ENCODE data around the gene PSMB3. TPM values are rescaled to one million over a fixed set of nuclear protein-coding genes. Genes with fewer than 3 reads are reported as not detected.

PSMB3 gene
- polyA plus RNA-seq, 1 of the 3 experiments (the other 2 are of a cell fraction): 533 TPM

- TF ChIP-seq USF1 (IDR thresholded peaks at IDR 0.05; ENCODE audit: borderline replicate concordance, low read depth) (no peak), SMC3 (IDR thresholded peaks at IDR 0.05; ENCODE audit: low read depth, low read length) (peak; percentile 34), NFIC (IDR thresholded peaks at IDR 0.05; ENCODE audit: borderline replicate concordance) (no peak), PBX3 (IDR thresholded peaks at IDR 0.05) (no peak; the same call in 1 of the 2 replicates), POLR2AphosphoS5 (IDR thresholded peaks at IDR 0.05; ENCODE audit: low read depth, low read length) (peak; percentile 11; the same call in 1 of the 2 replicates), FOXJ3 (CRISPR knock-in tag; IDR thresholded peaks at IDR 0.05) (no peak), FOXM1 (IDR thresholded peaks at IDR 0.05; ENCODE audit: low read depth) (no peak), FOSL2 (IDR thresholded peaks at IDR 0.05; ENCODE audit: borderline replicate concordance, low read depth) (no peak)
Observed at GRCh38 chr17:38729886-38730525, 22.5 kb upstream of the PSMB3 start, which contains the start of gene CISD3 (continued).

GRCh38 chr17:38730526-38731379 lies 21.8 kb upstream of the PSMB3 start:
- Histone ChIP-seq H3K27me3 (ENCODE audit: insufficient read depth) (no peaks in the 10 kb centered on the region), H4K20me1 (ENCODE audit: insufficient read depth) (peaks cover 20% of the 10 kb centered on the region; the same call in 1 of the 2 replicates), H3K4me1 (ENCODE audit: control insufficient read depth in 1 of 2, insufficient read depth in 2 of 2, low read depth in 1 of 2, low read length in 1 of 2) (peaks cover 10 to 67% of the 10 kb centered on the region in 2 experiments; a peak in 1 of 4 replicates), H3K9me3 (no peaks in the 10 kb centered on the region), H3F3A (replicated peaks; ENCODE audit: insufficient read depth) (peaks cover 32% of the 10 kb centered on the region), H3K9me2 (no peaks in the 10 kb centered on the region), H3K27ac (ENCODE audit: low read depth in 2 of 2, low read length in 1 of 2) (peak overlapping the region; percentile 73 to 98), H3K79me2 (ENCODE audit: insufficient read depth) (peaks cover 28% of the 10 kb centered on the region; the same call in 1 of the 2 replicates), H3K4me2 (peak overlapping the region; percentile 90), H2AFZ (ENCODE audit: low read depth) (peak overlapping the region; percentile 76; the same call in 1 of the 2 replicates), H3K4me3 (ENCODE audit: low read depth in 2 of 2, low read length in 1 of 2) (peak overlapping the region; percentile 78 to 79), H3K9ac (peak overlapping the region; percentile 89), H3K36me3 (replicated peaks in 1 of 2; ENCODE audit: control insufficient read depth in 1 of 2, insufficient read depth in 2 of 2, low read length in 1 of 2) (peaks cover 11 to 28% of the 10 kb centered on the region in 2 experiments)
- 8% methylated on average over 24 of the region's 27 CpGs for WGBS (ENCODE audit: low lambda C conversion rate)
- ChIA-PET POLR2A (interaction anchor here (0.6 to 2.2 kb wide), 8 partner anchors 11 to 150 kb away, joined by 3 to 9 read pairs (median 5); partner anchors contain the start of gene MLLT6), CTCF (interaction anchor here (0.7 to 7.4 kb wide), 15 partner anchors 12 to 670 kb away, joined by 3 to 88 read pairs (median 5); partner anchors contain the start of genes EPOP, MLLT6 and PCGF2)
- TF ChIP-seq YY1 (IDR thresholded peaks at IDR 0.05; ENCODE audit: low read depth) (no peak), MXI1 (IDR thresholded peaks at IDR 0.05; ENCODE audit: low read depth, low read length) (peak; percentile 72), FOXJ3 (CRISPR knock-in tag; IDR thresholded peaks at IDR 0.05) (peak; percentile 63; the same call in 1 of the 2 replicates), NFIC (IDR thresholded peaks at IDR 0.05; ENCODE audit: borderline replicate concordance) (peak; percentile 42; the same call in 1 of the 2 replicates), MAX (IDR thresholded peaks at IDR 0.05; ENCODE audit: low read depth) (peak; percentile 36; the same call in 1 of the 2 replicates), POLR2AphosphoS5 (IDR thresholded peaks at IDR 0.05; ENCODE audit: low read depth, low read length) (peak; percentile 30; the same call in 1 of the 2 replicates), EP300 (IDR thresholded peaks at IDR 0.05; ENCODE audit: borderline replicate concordance in 1 of 2, low read depth in 1 of 2, low read length in 1 of 2) (peak in 1 of 2 experiments; percentile 33; a peak in 1 of 4 replicates), CHD2 (IDR thresholded peaks at IDR 0.05; ENCODE audit: low read length, partially characterized antibody) (no peak)
- peak; percentile 80 for DNase-seq

All from SK-N-SH (cell line).